Choroid plexus epithelial cell (primary cell): ENCODE measurements around the gene GCN1.

Experiments used
- DNase-seq: peaks from one replicate; pipeline ENCODE4 v3.0.0-alpha.2; 2010; ENCODE audit warnings: low read depth
- H3K4me3 ChIP-seq: 2 replicates; pipeline ENCODE4 v1.5.1; 2011; ENCODE audit warnings: low read depth, mild to moderate bottlenecking, control low read depth, low read length, moderate library complexity
- TF ChIP-seq, protein P1 (sequence below): conservative IDR thresholded peaks from 2 replicates; pipeline ENCODE4 v1.5.1; 2011; ENCODE audit warnings: low read depth, mild to moderate bottlenecking, control low read depth, inconsistent platforms, low read length, moderate library complexity

Gene GCN1

GRCh38 chr12:120228041-120228290 lies 33.5 kb upstream of the GCN1 start:
- H3K4me3 ChIP-seq, result no peak overlapping the region
- TF ChIP-seq, protein P1, sequence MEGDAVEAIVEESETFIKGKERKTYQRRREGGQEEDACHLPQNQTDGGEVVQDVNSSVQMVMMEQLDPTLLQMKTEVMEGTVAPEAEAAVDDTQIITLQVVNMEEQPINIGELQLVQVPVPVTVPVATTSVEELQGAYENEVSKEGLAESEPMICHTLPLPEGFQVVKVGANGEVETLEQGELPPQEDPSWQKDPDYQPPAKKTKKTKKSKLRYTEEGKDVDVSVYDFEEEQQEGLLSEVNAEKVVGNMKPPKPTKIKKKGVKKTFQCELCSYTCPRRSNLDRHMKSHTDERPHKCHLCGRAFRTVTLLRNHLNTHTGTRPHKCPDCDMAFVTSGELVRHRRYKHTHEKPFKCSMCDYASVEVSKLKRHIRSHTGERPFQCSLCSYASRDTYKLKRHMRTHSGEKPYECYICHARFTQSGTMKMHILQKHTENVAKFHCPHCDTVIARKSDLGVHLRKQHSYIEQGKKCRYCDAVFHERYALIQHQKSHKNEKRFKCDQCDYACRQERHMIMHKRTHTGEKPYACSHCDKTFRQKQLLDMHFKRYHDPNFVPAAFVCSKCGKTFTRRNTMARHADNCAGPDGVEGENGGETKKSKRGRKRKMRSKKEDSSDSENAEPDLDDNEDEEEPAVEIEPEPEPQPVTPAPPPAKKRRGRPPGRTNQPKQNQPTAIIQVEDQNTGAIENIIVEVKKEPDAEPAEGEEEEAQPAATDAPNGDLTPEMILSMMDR, result no peak
- no peak for DNase-seq

GRCh38 chr12:120227233-120228040 lies 32.9 kb upstream of the GCN1 start:
- TF ChIP-seq, protein P1, result no peak
- no peak overlapping the region for H3K4me3 ChIP-seq
- DNase-seq, result no peak

- TF ChIP-seq, protein P1, result peak; percentile 31
- DNase-seq, result no peak
- no peak overlapping the region for H3K4me3 ChIP-seq
Measured at GRCh38 chr12:120225852-120226640, 31.5 kb upstream of the GCN1 start.

DNA sequence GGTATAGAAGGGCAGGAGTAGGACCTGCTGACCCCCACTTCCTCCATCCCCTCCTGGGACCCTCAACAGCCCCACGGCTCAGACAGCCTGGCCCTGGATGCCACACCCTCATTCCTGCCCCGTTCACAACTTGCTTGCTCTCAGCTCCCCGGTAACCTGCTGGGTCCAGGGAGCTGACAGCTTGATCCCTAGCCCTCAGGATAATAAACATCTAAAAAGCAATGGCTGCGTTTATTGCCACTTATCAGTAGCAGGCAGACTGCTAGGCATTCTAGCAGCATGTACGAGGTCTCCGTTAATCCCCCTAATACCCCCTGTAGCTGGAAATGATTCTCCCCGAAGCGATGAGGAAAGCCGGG lies 30.7 kb upstream of the GCN1 start:
- H3K4me3 ChIP-seq, result no peak overlapping the region
- DNase-seq, result no peak
- TF ChIP-seq, protein P1, result no peak

DNA sequence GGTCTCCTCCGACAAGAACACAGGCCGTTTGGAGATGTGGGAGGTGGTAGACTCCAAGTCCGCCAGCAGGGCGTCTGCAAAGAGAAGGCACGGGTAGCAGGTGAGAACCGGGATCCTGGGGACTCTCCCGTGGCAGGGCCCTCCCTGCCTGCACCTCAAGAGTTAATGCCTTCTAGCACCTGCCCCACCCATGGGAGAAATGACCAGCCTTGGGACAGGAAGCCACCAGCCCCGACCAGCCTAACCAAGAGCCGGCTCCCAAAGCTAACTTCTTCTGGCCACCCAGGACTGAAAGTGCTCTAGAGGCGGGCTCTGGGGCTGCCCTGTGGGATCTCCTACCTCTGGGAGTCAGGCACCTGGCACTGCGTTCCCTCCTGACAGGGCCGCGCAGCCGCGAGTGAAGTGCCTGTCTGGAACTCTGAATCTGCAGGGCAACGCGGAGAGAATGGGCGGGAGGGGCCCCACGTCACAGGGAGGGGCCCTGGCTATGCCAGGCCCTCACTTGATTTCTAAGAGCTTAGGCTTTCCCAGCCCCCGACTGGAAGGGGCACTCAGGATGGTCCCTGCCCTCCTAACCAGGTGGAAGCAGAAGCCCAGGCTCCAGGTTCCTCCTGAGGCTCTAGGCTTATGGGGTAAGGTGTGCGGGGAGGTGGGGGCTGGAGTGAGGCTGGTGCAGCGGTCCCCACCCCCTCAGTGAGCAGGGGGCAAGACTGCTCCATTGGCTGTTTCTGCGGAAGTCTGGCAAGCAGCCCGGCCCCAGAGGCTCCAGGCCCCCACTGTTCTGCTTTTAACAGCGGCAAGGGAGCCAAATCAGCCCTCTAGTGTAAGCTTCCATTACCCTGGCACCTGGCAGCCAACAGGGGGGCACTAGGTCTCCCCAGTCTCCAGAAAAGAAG lies 30.0 kb upstream of the GCN1 start:
- peak; percentile 39 for DNase-seq
- H3K4me3 ChIP-seq, result no peak overlapping the region
- TF ChIP-seq, protein P1, result no peak

GRCh38 chr12:120223458-120224303 lies 29.2 kb upstream of the GCN1 start:
- H3K4me3 ChIP-seq, result no peak overlapping the region
- TF ChIP-seq, protein P1, result no peak
- no peak for DNase-seq
